Lung (tissue), 12 donors: ENCODE measurements around the gene INO80E. TPM values are rescaled to one million over a fixed set of nuclear protein-coding genes. Genes with fewer than 3 reads are reported as not detected.

Experiments used
- ATAC-seq: fragments of 200-7000 bp; cut with Tn5 transposase; one replicate; pipeline ENCODE4 v1.9.1; 2020; ENCODE audit warnings: moderate number of reproducible peaks; ENCODE audit not compliant: insufficient read depth, low FRiP score
- DNase-seq, 3 donors: peaks; one replicate each; pipeline ENCODE4 v3.0.0-alpha.2; 2013 to 2017
- H3K27ac ChIP-seq, 2 donors: one replicate each; pipeline ENCODE4 v1.5.1; 2013; ENCODE audit warnings: mild to moderate bottlenecking in 2 of 2, moderate library complexity in 2 of 2, control low read depth in 1 of 2, inconsistent platforms in 1 of 2, low read depth in 1 of 2, low read length in 1 of 2
- H3K27me3 ChIP-seq, 3 donors: one replicate each; pipeline ENCODE4 v1.5.1; 2013; ENCODE audit warnings: low read length in 2 of 3; ENCODE audit not compliant: control insufficient read depth in 3 of 3, insufficient read depth in 3 of 3
- H3K36me3 ChIP-seq, 4 donors: one replicate each; pipeline ENCODE4 v1.5.1; 2013; ENCODE audit warnings: low read length in 4 of 4, mild to moderate bottlenecking in 1 of 4, moderate library complexity in 1 of 4; ENCODE audit not compliant: control insufficient read depth in 4 of 4, insufficient read depth in 4 of 4
- H3K4me1 ChIP-seq, 5 donors: one replicate each; pipeline ENCODE4 v1.5.1; 2013; ENCODE audit warnings: low read length in 5 of 5, mild to moderate bottlenecking in 2 of 5, moderate library complexity in 1 of 5; ENCODE audit not compliant: control insufficient read depth in 5 of 5, insufficient read depth in 5 of 5
- H3K4me3 ChIP-seq: one replicate; pipeline ENCODE4 v1.5.1; 2013; ENCODE audit warnings: mild to moderate bottlenecking, control low read depth, moderate library complexity
- H3K9ac ChIP-seq, 2 donors: one replicate each; pipeline ENCODE4 v1.5.1; 2013; ENCODE audit warnings: low read length in 2 of 2, control low read depth in 1 of 2; ENCODE audit not compliant: insufficient read depth in 1 of 2
- H3K9me3 ChIP-seq, 4 donors: one replicate each; pipeline ENCODE4 v1.5.1; 2013; ENCODE audit warnings: low read length in 3 of 4, mild to moderate bottlenecking in 1 of 4, moderate library complexity in 1 of 4; ENCODE audit not compliant: control insufficient read depth in 4 of 4, insufficient read depth in 3 of 4
- WGBS, 2 donors: extraction: QIAGEN DNeasy Blood & Tissue Kit; methylation state at CpG; one replicate each; pipeline ENCODE4 v1.1.7; 2013; 5-methylcytosine and 5-hydroxymethylcytosine counted together
- polyA plus RNA-seq, 2 donors: library from polyadenylated mRNA; stranded (reverse); fragments of 200-250 nt; gene quantifications; one replicate each; pipeline ENCODE4 v1.2.1, GENCODE V29; 2013
- total RNA-seq, 2 donors: library from RNA; depleted of rRNA in 1 of 2; stranded (reverse); fragments of >200 nt in 1 of 2; gene quantifications; one replicate each; pipeline ENCODE4 v1.2.1, GENCODE V29; 2014 to 2021
- TF ChIP-seq, protein P1 (sequence below): IDR thresholded peaks from 2 replicates; pipeline ENCODE4 v1.5.1; 2012; ENCODE audit warnings: mild to moderate bottlenecking; ENCODE audit errors: control extremely low read depth, extremely low read depth
- donor health status: control.
- donor health status: control.
- donor health status: Bipolar disorder and iron deficiency.
- donor health status: healthy.
- donor health status: DM: yes; HTN: yes; CAD: no.

INO80E gene
- total and polyA plus RNA-seq, 4 donors = 37.5 to 105 (median 60.2) TPM

DNA sequence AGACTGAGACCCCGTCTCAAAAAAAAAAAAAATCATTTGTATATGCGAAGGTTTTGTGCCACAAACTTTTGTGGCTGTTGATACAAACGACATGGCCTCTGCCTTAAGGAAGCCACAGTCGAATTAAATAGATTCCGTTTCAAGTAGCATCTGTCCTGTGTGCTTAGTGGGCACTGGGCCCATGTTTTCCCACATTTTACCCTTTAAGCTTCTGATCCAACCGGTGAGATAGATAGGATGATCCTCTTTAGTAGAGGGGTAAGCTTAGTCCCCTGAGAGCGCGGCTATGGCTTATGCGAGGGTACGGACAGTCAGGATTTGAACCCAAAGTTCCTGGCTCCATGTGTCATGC lies 34.9 kb upstream of the INO80E start:
- Histone ChIP-seq H3K4me1 (peaks cover 0 to 15% (median 4%) of the 10 kb centered on the region in 5 donors), H3K9ac (peak overlapping the region in 1 of 2 donors; percentile 23), H3K9me3 (no peaks in the 10 kb centered on the region), H3K4me3 (peak overlapping the region; percentile 55), H3K27me3 (no peaks in the 10 kb centered on the region), H3K36me3 (peaks cover 0 to 5% (median under 1%) of the 10 kb centered on the region in 4 donors), H3K27ac (peak overlapping the region; percentile 50 to 84)
- TF ChIP-seq, protein P1, sequence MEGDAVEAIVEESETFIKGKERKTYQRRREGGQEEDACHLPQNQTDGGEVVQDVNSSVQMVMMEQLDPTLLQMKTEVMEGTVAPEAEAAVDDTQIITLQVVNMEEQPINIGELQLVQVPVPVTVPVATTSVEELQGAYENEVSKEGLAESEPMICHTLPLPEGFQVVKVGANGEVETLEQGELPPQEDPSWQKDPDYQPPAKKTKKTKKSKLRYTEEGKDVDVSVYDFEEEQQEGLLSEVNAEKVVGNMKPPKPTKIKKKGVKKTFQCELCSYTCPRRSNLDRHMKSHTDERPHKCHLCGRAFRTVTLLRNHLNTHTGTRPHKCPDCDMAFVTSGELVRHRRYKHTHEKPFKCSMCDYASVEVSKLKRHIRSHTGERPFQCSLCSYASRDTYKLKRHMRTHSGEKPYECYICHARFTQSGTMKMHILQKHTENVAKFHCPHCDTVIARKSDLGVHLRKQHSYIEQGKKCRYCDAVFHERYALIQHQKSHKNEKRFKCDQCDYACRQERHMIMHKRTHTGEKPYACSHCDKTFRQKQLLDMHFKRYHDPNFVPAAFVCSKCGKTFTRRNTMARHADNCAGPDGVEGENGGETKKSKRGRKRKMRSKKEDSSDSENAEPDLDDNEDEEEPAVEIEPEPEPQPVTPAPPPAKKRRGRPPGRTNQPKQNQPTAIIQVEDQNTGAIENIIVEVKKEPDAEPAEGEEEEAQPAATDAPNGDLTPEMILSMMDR = no peak
- DNase-seq = no peak
- WGBS, 2 donors = 62 to 74% methylated on average over 10 of the region's 10 CpGs
- ATAC-seq = no peak

GRCh38 chr16:29961479-29962343 lies 34.3 kb upstream of the INO80E start, which contains the start of gene TMEM219:
Gene TMEM219 (plus strand): TSS chr16:29962079. CDS start chr16:29963144, 1,065 bp downstream.
- no peaks in the 10 kb centered on the region for H3K27me3 ChIP-seq
- H3K9me3 ChIP-seq = no peaks in the 10 kb centered on the region
- H3K36me3 ChIP-seq = peaks cover 0 to 5% (median under 1%) of the 10 kb centered on the region in 4 donors
- peak; percentile 98 for ATAC-seq
- H3K4me3 ChIP-seq = peak within 1 kb of the TSS; percentile 75
- TF ChIP-seq, protein P1 = peak; percentile 31
- peak within 1 kb of the TSS; percentile 88 to 97 for H3K27ac ChIP-seq
- peak within 1 kb of the TSS; percentile 6 to 83 for H3K9ac ChIP-seq
- WGBS, 2 donors = 0 to 1% methylated on average over 64 to 75 of the region's 75 CpGs
- H3K4me1 ChIP-seq = peaks cover 0 to 15% (median 4%) of the 10 kb centered on the region in 5 donors
- DNase-seq = peak; percentile 94 to 95 (median 95)

DNA sequence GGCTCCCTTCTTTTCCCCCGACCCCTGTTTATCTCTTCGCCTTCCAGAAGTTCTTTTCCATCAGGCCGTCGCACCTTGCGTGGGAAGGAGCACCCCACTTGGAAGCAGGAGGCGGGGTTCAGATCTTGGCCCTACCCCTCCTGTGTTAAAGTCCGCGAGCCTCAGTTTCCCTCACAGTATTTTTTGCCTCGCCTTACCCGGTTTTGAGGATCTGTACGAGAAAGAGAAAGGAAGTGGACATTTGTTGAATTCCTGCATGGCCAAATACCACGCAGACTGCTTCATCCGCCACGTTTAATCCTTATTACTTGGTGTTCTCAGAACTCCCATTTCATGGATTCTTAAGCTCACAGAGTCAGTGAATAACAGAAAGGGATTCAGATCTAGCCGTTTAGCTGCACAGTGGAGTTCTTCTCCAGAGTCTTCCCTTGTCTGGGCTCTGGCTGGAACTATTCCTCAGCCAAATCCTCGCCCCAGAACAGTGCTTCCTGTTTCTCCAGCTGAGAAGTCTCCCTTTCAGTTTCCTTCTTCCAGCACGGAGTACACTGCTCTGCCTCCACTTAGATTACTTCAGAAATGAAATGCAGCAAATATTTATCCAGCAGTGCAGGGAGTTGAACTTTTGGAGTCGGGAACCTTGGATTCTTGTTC lies 33.6 kb upstream of the INO80E start:
- Histone ChIP-seq H3K4me1 (peaks cover 0 to 15% (median 4%) of the 10 kb centered on the region in 5 donors), H3K9ac (peak overlapping the region; percentile 6 to 83), H3K27ac (peak overlapping the region; percentile 88 to 97), H3K36me3 (peaks cover 0 to 5% (median under 1%) of the 10 kb centered on the region in 4 donors), H3K9me3 (no peaks in the 10 kb centered on the region), H3K4me3 (peak overlapping the region; percentile 75), H3K27me3 (no peaks in the 10 kb centered on the region)
- DNase-seq (peak; percentile 54 to 89 (median 68)), ATAC-seq (peak; percentile 35)
- TF ChIP-seq, protein P1 = no peak
- WGBS, 2 donors = 3 to 5% methylated on average over 18 of the region's 18 CpGs
